DND-41 (cell line): Measurements from ENCODE around the gene ERGIC1.

Experiments used
- ATAC-seq: fragments of 200-7000 bp; cut with Tn5 transposase; 3 replicates; pipeline ENCODE4 v1.9.1; 2021; ENCODE audit warnings: low read depth; ENCODE audit not compliant: insufficient read depth
- DNase-seq: peaks from one replicate; pipeline ENCODE4 v3.0.0-alpha.2; 2020
- H2AFZ ChIP-seq: 2 replicates; pipeline ENCODE4 v1.6.0; 2012; ENCODE audit warnings: low read depth, low read length
- H3K27ac ChIP-seq: 2 replicates; pipeline ENCODE4 v1.5.1; 2012; ENCODE audit warnings: low read length, inconsistent platforms
- H3K27me3 ChIP-seq: fragments of 200-600 bp; sonication (generic); 2 replicates; pipeline ENCODE4 v1.6.0; 2012; ENCODE audit warnings: low read length, mild to moderate bottlenecking, inconsistent platforms; ENCODE audit not compliant: insufficient read depth, poor library complexity
- H3K36me3 ChIP-seq: 2 replicates; pipeline ENCODE4 v1.5.1; 2012; ENCODE audit warnings: low read length, inconsistent platforms; ENCODE audit not compliant: insufficient read depth
- H3K4me1 ChIP-seq: 2 replicates; pipeline ENCODE4 v1.5.1; 2012; ENCODE audit warnings: mild to moderate bottlenecking, low read length; ENCODE audit not compliant: insufficient read depth
- H3K4me2 ChIP-seq: 2 replicates; pipeline ENCODE4 v1.6.0; 2012; ENCODE audit warnings: mild to moderate bottlenecking, moderate library complexity, low read length, inconsistent platforms; ENCODE audit not compliant: insufficient read depth
- H3K4me3 ChIP-seq, 2 experiments: fragments of 200-600 bp in 1 of 2; shearing (Covaris generic) in 1 of 2; 2 replicates each; pipeline ENCODE4 v1.5.1; 2012 to 2016; ENCODE audit warnings: inconsistent platforms in 2 of 2, low read length in 2 of 2, mild to moderate bottlenecking in 2 of 2, low read depth in 1 of 2, moderate library complexity in 1 of 2
- H3K79me2 ChIP-seq: 2 replicates; pipeline ENCODE4 v1.6.0; 2012; ENCODE audit warnings: low read length, inconsistent platforms; ENCODE audit not compliant: insufficient read depth
- H3K9ac ChIP-seq: 2 replicates; pipeline ENCODE4 v1.6.0; 2012; ENCODE audit warnings: low read depth, mild to moderate bottlenecking, inconsistent platforms, low read length, moderate library complexity
- H3K9me3 ChIP-seq: 2 replicates; pipeline ENCODE4 v1.5.1; 2012; ENCODE audit warnings: low read length, moderate library complexity, mild to moderate bottlenecking, inconsistent platforms; ENCODE audit not compliant: insufficient read depth, severe bottlenecking
- H4K20me1 ChIP-seq: 2 replicates; pipeline ENCODE4 v1.6.0; 2012; ENCODE audit warnings: low read length; ENCODE audit not compliant: insufficient read depth
- CTCF ChIP-seq: IDR thresholded peaks from 2 replicates; pipeline ENCODE4 v1.5.1; 2012; ENCODE audit warnings: borderline replicate concordance, low read length, moderate library complexity, mild to moderate bottlenecking; ENCODE audit not compliant: poor library complexity, severe bottlenecking; ENCODE audit errors: extremely low read depth
- EZH2 ChIP-seq: IDR thresholded peaks from 3 replicates; pipeline ENCODE4 v1.6.1; 2012; ENCODE audit warnings: borderline replicate concordance, low read depth, mild to moderate bottlenecking, moderate library complexity, low read length, inconsistent platforms; ENCODE audit not compliant: severe bottlenecking

ERGIC1 gene

GRCh38 chr5:172837640-172838039 is 3.6 kb downstream of the ERGIC1 start:
- no peaks in the 10 kb centered on the region for H3K27me3 ChIP-seq
- peak overlapping the region; percentile 65 for H3K9ac ChIP-seq
- TF ChIP-seq EZH2, result no peak
- no peak for TF ChIP-seq CTCF
- peaks cover 9% of the 10 kb centered on the region; the same call in 1 of the 2 replicates for H4K20me1 ChIP-seq
- peak overlapping the region; percentile 85 for H3K27ac ChIP-seq
- no peaks in the 10 kb centered on the region for H3K9me3 ChIP-seq
- H3K36me3 ChIP-seq, result peaks cover 14% of the 10 kb centered on the region; the same call in 1 of the 2 replicates
- H3K4me1 ChIP-seq, result peaks cover 48% of the 10 kb centered on the region
- peak; percentile 90 for DNase-seq
- peak overlapping the region; percentile 91 for H3K4me2 ChIP-seq
- peaks cover 73% of the 10 kb centered on the region for H3K79me2 ChIP-seq
- H3K4me3 ChIP-seq, result peak overlapping the region in 1 of 2 experiments; percentile 91; a peak in 1 of 4 replicates
- peak; percentile 87 for ATAC-seq
- peak overlapping the region; percentile 17; the same call in 1 of the 2 replicates for H2AFZ ChIP-seq

- peaks cover 14% of the 10 kb centered on the region; the same call in 1 of the 2 replicates for H3K36me3 ChIP-seq
- peak overlapping the region; percentile 85 for H3K27ac ChIP-seq
- TF ChIP-seq EZH2 (no peak), CTCF (no peak)
- no peaks in the 10 kb centered on the region for H3K27me3 ChIP-seq
- H3K9me3 ChIP-seq, result no peaks in the 10 kb centered on the region
- H3K9ac ChIP-seq, result peak overlapping the region; percentile 65
- DNase-seq (no peak), ATAC-seq (no peak)
- H3K4me2 ChIP-seq, result peak overlapping the region; percentile 91
- H2AFZ ChIP-seq, result no peak overlapping the region
- peak overlapping the region in 1 of 2 experiments; percentile 91; a peak in 1 of 4 replicates for H3K4me3 ChIP-seq
- H3K4me1 ChIP-seq, result peaks cover 44% of the 10 kb centered on the region
- peaks cover 76% of the 10 kb centered on the region for H3K79me2 ChIP-seq
- H4K20me1 ChIP-seq, result peaks cover 9% of the 10 kb centered on the region; the same call in 1 of the 2 replicates
These were observed 4.3 kb downstream of the ERGIC1 start for GRCh38 chr5:172838151-172838875.

- Histone ChIP-seq H3K4me1 (peaks cover 35% of the 10 kb centered on the region), H3K4me3 (no peak overlapping the region), H2AFZ (no peak overlapping the region), H3K9me3 (no peaks in the 10 kb centered on the region), H3K27me3 (no peaks in the 10 kb centered on the region), H3K36me3 (peaks cover 14% of the 10 kb centered on the region; the same call in 1 of the 2 replicates), H4K20me1 (peaks cover 22% of the 10 kb centered on the region), H3K4me2 (no peak overlapping the region), H3K9ac (no peak overlapping the region), H3K27ac (no peak overlapping the region), H3K79me2 (peaks cover 84% of the 10 kb centered on the region)
- ATAC-seq (no peak), DNase-seq (no peak)
- TF ChIP-seq CTCF, result no peak
- TF ChIP-seq EZH2, result no peak
These were observed 5.8 kb downstream of the ERGIC1 start for GRCh38 chr5:172839669-172840431.
